SK-N-SH treated with all-trans-retinoic acid at 6 μM for 48 hours (cell line): ENCODE data around the gene FAM3B.

Experiments
- ATAC-seq: fragments of 200-7000 bp; cut with Tn5 transposase; 3 replicates; pipeline ENCODE4 v1.9.1; 2020; ENCODE audit warnings: mild to moderate bottlenecking, moderate library complexity
- ARNTL ChIP-seq: fragments of 450-650 bp; formaldehyde crosslinking; IDR thresholded peaks from 2 replicates; pipeline ENCODE4 v1.5.0; 2020; ENCODE audit warnings: low read depth, mild to moderate bottlenecking, moderate library complexity, borderline replicate concordance
- BACH2 ChIP-seq: fragments of 250-450 bp; sonication (Bioruptor Pico); IDR thresholded peaks from 2 replicates; pipeline ENCODE4 v1.9.0; 2021; ENCODE audit warnings: mild to moderate bottlenecking, borderline replicate concordance
- ESRRG ChIP-seq: fragments of 250-450 bp; sonication (Bioruptor Pico); IDR thresholded peaks from 2 replicates; pipeline ENCODE4 v1.6.1; 2021; ENCODE audit warnings: mild to moderate bottlenecking
- GLIS3 ChIP-seq: fragments of 250-450 bp; sonication (Bioruptor Pico); IDR thresholded peaks from 2 replicates; pipeline ENCODE4 v1.5.0; 2020; ENCODE audit warnings: mild to moderate bottlenecking, moderate library complexity
- ISL1 ChIP-seq: fragments of 250-450 bp; sonication (Bioruptor Pico); IDR thresholded peaks from 2 replicates; pipeline ENCODE4 v2.1.2; 2022; ENCODE audit warnings: mild to moderate bottlenecking, moderate library complexity
- PATZ1 ChIP-seq: fragments of 250-450 bp; sonication (Bioruptor Pico); IDR thresholded peaks from 2 replicates; pipeline ENCODE4 v1.8.0; 2020; ENCODE audit warnings: mild to moderate bottlenecking, moderate library complexity, borderline replicate concordance
- PPARA ChIP-seq: fragments of 250-450 bp; sonication (Bioruptor Pico); IDR thresholded peaks from 2 replicates; pipeline ENCODE4 v1.5.0; 2020; ENCODE audit warnings: mild to moderate bottlenecking, borderline replicate concordance
- RARB ChIP-seq: fragments of 250-450 bp; sonication (Bioruptor Pico); IDR thresholded peaks from 2 replicates; pipeline ENCODE4 v1.8.0; 2021; ENCODE audit warnings: mild to moderate bottlenecking, moderate library complexity
- TCF4 ChIP-seq: fragments of 250-450 bp; sonication (Bioruptor Pico); IDR thresholded peaks from 2 replicates; pipeline ENCODE4 v1.8.0; 2021; ENCODE audit warnings: mild to moderate bottlenecking, moderate library complexity, borderline replicate concordance
- TOX ChIP-seq: fragments of 250-450 bp; sonication (Bioruptor Pico); IDR thresholded peaks from 2 replicates; pipeline ENCODE4 v1.8.0; 2021; ENCODE audit warnings: mild to moderate bottlenecking, moderate library complexity, borderline replicate concordance
- ZC3H10 ChIP-seq: fragments of 250-450 bp; sonication (Bioruptor Pico); IDR thresholded peaks from 2 replicates; pipeline ENCODE4 v1.5.1; 2021; ENCODE audit warnings: mild to moderate bottlenecking, moderate library complexity
- ZFP30 ChIP-seq: fragments of 450-650 bp; formaldehyde crosslinking; IDR thresholded peaks from 2 replicates; pipeline ENCODE4 v1.5.0; 2022; ENCODE audit warnings: mild to moderate bottlenecking, moderate library complexity
- ZNF565 ChIP-seq: fragments of 450-650 bp; formaldehyde crosslinking; conservative IDR thresholded peaks from 2 replicates; pipeline ENCODE4 v1.5.0; 2020; ENCODE audit warnings: low read depth, mild to moderate bottlenecking, moderate library complexity
- ZNF70 ChIP-seq: fragments of 450-650 bp; formaldehyde crosslinking; IDR thresholded peaks from 2 replicates; pipeline ENCODE4 v1.5.0; 2020; ENCODE audit warnings: mild to moderate bottlenecking, moderate library complexity
- ZNF8 ChIP-seq: fragments of 450-650 bp; formaldehyde crosslinking; IDR thresholded peaks from 2 replicates; pipeline ENCODE4 v1.5.0; 2020; ENCODE audit warnings: mild to moderate bottlenecking, moderate library complexity
- TF ChIP-seq, protein P1 (sequence below): fragments of 250-450 bp; sonication (Bioruptor Pico); IDR thresholded peaks from 2 replicates; pipeline ENCODE4 v1.5.1; 2021; ENCODE audit warnings: mild to moderate bottlenecking, moderate library complexity
- TF ChIP-seq, protein P2 (sequence below): fragments of 250-450 bp; sonication (Bioruptor Pico); IDR thresholded peaks from 2 replicates; pipeline ENCODE4 v1.5.1; 2020; ENCODE audit warnings: low read depth, mild to moderate bottlenecking, moderate library complexity
- TF ChIP-seq, protein P3 (sequence below): fragments of 250-450 bp; sonication (Bioruptor Pico); IDR thresholded peaks from 2 replicates; pipeline ENCODE4 v1.5.0; 2020; ENCODE audit warnings: mild to moderate bottlenecking, moderate library complexity

FAM3B gene

GRCh38 chr21:41282412-41282811 lies 34.2 kb upstream of the FAM3B start (continued):
- TF ChIP-seq, protein P1, sequence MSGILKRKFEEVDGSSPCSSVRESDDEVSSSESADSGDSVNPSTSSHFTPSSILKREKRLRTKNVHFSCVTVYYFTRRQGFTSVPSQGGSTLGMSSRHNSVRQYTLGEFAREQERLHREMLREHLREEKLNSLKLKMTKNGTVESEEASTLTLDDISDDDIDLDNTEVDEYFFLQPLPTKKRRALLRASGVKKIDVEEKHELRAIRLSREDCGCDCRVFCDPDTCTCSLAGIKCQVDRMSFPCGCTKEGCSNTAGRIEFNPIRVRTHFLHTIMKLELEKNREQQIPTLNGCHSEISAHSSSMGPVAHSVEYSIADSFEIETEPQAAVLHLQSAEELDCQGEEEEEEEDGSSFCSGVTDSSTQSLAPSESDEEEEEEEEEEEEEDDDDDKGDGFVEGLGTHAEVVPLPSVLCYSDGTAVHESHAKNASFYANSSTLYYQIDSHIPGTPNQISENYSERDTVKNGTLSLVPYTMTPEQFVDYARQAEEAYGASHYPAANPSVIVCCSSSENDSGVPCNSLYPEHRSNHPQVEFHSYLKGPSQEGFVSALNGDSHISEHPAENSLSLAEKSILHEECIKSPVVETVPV (CRISPR knock-in tag), result no peak
- TF ChIP-seq TOX (CRISPR knock-in tag) (no peak), PPARA (CRISPR knock-in tag) (no peak), ESRRG (CRISPR knock-in tag) (no peak)

DNA sequence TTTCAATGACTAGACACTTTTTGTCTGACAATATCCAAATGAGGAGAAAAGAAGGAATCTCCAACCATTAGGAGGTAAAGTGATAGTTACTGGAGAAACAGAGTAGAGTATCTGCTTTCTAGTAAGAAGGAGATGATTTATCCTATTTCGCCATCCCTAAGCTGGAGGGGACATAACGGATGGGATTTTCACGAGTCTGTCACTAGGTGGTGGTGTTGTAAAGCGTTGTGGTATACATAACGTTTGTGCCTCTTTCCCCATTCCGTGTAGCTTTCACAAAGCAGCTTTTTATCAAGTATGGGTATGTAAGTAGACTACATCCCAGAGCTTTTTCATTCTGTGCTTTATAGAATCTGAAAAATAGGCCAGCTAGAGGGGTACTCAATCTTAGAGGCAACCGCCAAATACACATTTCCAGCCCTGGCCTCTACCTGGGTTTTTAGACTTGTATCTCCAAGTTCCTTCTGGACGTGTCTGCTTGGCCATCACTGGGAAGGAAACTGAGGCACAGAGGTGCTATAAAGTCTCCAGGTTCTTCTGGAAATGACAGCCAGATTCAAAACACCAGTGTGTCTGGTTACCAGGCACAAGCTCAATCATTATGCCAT lies 33.3 kb upstream of the FAM3B start:
- ATAC-seq, result peak; percentile 99
- no peak for TF ChIP-seq BACH2 (CRISPR knock-in tag)
- TF ChIP-seq TCF4 (CRISPR knock-in tag), result no peak
- no peak for TF ChIP-seq RARB (CRISPR knock-in tag)
- no peak for TF ChIP-seq ZNF70 (CRISPR knock-in tag)
- TF ChIP-seq, protein P1 (CRISPR knock-in tag), result no peak
- no peak for TF ChIP-seq GLIS3 (CRISPR knock-in tag)
- TF ChIP-seq PATZ1, result no peak

DNA sequence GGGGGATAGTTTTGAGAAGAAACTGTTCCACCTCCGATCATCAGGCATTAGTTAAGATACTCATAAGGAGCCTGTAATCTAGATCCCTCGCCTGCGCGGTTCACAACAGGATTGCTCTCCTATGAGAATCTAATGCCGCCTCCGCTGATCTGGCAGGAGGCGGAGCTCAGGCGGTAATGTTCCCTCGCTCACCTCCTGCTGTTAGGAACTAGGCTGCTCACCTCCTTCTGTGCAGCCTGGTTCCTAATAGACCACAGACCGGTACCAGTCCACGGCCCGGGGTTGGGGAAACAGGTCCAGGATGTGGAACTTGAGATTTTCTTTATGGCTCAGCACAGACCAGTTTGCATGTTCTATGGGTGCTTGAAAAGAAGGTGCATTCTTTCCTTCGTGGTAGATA lies 27.2 kb upstream of the FAM3B start:
- no peak for ATAC-seq

More for the DNA sequence above, 27.2 kb upstream of the FAM3B start:
- no peak for TF ChIP-seq ZC3H10 (CRISPR knock-in tag)
- no peak for TF ChIP-seq ZNF565 (CRISPR knock-in tag)
- no peak for TF ChIP-seq PPARA (CRISPR knock-in tag)
- TF ChIP-seq ISL1, result no peak
- no peak for TF ChIP-seq ESRRG (CRISPR knock-in tag)
- TF ChIP-seq, protein P2, sequence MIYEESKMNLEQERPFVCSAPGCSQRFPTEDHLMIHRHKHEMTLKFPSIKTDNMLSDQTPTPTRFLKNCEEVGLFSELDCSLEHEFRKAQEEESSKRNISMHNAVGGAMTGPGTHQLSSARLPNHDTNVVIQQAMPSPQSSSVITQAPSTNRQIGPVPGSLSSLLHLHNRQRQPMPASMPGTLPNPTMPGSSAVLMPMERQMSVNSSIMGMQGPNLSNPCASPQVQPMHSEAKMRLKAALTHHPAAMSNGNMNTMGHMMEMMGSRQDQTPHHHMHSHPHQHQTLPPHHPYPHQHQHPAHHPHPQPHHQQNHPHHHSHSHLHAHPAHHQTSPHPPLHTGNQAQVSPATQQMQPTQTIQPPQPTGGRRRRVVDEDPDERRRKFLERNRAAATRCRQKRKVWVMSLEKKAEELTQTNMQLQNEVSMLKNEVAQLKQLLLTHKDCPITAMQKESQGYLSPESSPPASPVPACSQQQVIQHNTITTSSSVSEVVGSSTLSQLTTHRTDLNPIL (CRISPR knock-in tag), result no peak
- TF ChIP-seq, protein P1 (CRISPR knock-in tag), result no peak
- TF ChIP-seq ZNF70 (CRISPR knock-in tag), result no peak
- no peak for TF ChIP-seq ARNTL
- no peak for TF ChIP-seq ZNF8 (CRISPR knock-in tag)
- TF ChIP-seq TOX (CRISPR knock-in tag), result no peak
- TF ChIP-seq ZFP30 (CRISPR knock-in tag), result no peak
- no peak for TF ChIP-seq BACH2 (CRISPR knock-in tag)
- TF ChIP-seq, protein P3, sequence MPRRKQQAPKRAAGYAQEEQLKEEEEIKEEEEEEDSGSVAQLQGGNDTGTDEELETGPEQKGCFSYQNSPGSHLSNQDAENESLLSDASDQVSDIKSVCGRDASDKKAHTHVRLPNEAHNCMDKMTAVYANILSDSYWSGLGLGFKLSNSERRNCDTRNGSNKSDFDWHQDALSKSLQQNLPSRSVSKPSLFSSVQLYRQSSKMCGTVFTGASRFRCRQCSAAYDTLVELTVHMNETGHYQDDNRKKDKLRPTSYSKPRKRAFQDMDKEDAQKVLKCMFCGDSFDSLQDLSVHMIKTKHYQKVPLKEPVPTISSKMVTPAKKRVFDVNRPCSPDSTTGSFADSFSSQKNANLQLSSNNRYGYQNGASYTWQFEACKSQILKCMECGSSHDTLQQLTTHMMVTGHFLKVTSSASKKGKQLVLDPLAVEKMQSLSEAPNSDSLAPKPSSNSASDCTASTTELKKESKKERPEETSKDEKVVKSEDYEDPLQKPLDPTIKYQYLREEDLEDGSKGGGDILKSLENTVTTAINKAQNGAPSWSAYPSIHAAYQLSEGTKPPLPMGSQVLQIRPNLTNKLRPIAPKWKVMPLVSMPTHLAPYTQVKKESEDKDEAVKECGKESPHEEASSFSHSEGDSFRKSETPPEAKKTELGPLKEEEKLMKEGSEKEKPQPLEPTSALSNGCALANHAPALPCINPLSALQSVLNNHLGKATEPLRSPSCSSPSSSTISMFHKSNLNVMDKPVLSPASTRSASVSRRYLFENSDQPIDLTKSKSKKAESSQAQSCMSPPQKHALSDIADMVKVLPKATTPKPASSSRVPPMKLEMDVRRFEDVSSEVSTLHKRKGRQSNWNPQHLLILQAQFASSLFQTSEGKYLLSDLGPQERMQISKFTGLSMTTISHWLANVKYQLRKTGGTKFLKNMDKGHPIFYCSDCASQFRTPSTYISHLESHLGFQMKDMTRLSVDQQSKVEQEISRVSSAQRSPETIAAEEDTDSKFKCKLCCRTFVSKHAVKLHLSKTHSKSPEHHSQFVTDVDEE (CRISPR knock-in tag), result no peak
- no peak for TF ChIP-seq GLIS3 (CRISPR knock-in tag)
